ENCODE data around the gene RAMP2. TPM values are rescaled to one million over a fixed set of nuclear protein-coding genes. Genes with fewer than 3 reads are reported as not detected.

RAMP2 gene
- total and polyA plus RNA-seq, 2 of the 13 experiments (the other 11 are each of a cell fraction or from before 2014, with no cell fraction given), result 1.4 to 5.2 TPM

GRCh38 chr17:42773290-42774035 is 12.4 kb downstream of the RAMP2 start, which contains the start of gene VPS25 (continued):
- TF ChIP-seq ZNF816 (CRISPR knock-in tag; IDR thresholded peaks at IDR 0.05; ENCODE audit: borderline replicate concordance) (no peak), IRF9 (CRISPR knock-in tag; IDR thresholded peaks at IDR 0.05; ENCODE audit: borderline replicate concordance) (peak; percentile 90), JARID2 (CRISPR knock-in tag; IDR thresholded peaks at IDR 0.05; ENCODE audit: insufficient replicate concordance) (no peak), ZNF800 (CRISPR knock-in tag; IDR thresholded peaks at IDR 0.05) (peak; percentile 81; the same call in 1 of the 2 replicates), CBFB (CRISPR knock-in tag; IDR thresholded peaks at IDR 0.05) (peak; percentile 94), ARID2 (CRISPR knock-in tag; IDR thresholded peaks at IDR 0.05; ENCODE audit: borderline replicate concordance) (no peak), CSRNP2 (CRISPR knock-in tag; conservative IDR thresholded peaks at IDR 0.05; ENCODE audit: low read depth) (no peak), SMYD3 (CRISPR knock-in tag; IDR thresholded peaks at IDR 0.05) (no peak), ZNF567 (CRISPR knock-in tag; IDR thresholded peaks at IDR 0.05; ENCODE audit: borderline replicate concordance) (no peak; the same call in 1 of the 2 replicates), FOXK1 (CRISPR knock-in tag; IDR thresholded peaks at IDR 0.05; ENCODE audit: borderline replicate concordance, low read depth) (peak; percentile 71; the same call in 1 of the 2 replicates)
- TF ChIP-seq, protein P1, sequence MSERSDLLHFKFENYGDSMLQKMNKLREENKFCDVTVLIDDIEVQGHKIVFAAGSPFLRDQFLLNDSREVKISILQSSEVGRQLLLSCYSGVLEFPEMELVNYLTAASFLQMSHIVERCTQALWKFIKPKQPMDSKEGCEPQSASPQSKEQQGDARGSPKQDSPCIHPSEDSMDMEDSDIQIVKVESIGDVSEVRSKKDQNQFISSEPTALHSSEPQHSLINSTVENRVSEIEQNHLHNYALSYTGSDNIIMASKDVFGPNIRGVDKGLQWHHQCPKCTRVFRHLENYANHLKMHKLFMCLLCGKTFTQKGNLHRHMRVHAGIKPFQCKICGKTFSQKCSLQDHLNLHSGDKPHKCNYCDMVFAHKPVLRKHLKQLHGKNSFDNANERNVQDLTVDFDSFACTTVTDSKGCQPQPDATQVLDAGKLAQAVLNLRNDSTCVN (CRISPR knock-in tag; IDR thresholded peaks at IDR 0.05; ENCODE audit: borderline replicate concordance), result peak; percentile 93
- TF ChIP-seq, protein P2, sequence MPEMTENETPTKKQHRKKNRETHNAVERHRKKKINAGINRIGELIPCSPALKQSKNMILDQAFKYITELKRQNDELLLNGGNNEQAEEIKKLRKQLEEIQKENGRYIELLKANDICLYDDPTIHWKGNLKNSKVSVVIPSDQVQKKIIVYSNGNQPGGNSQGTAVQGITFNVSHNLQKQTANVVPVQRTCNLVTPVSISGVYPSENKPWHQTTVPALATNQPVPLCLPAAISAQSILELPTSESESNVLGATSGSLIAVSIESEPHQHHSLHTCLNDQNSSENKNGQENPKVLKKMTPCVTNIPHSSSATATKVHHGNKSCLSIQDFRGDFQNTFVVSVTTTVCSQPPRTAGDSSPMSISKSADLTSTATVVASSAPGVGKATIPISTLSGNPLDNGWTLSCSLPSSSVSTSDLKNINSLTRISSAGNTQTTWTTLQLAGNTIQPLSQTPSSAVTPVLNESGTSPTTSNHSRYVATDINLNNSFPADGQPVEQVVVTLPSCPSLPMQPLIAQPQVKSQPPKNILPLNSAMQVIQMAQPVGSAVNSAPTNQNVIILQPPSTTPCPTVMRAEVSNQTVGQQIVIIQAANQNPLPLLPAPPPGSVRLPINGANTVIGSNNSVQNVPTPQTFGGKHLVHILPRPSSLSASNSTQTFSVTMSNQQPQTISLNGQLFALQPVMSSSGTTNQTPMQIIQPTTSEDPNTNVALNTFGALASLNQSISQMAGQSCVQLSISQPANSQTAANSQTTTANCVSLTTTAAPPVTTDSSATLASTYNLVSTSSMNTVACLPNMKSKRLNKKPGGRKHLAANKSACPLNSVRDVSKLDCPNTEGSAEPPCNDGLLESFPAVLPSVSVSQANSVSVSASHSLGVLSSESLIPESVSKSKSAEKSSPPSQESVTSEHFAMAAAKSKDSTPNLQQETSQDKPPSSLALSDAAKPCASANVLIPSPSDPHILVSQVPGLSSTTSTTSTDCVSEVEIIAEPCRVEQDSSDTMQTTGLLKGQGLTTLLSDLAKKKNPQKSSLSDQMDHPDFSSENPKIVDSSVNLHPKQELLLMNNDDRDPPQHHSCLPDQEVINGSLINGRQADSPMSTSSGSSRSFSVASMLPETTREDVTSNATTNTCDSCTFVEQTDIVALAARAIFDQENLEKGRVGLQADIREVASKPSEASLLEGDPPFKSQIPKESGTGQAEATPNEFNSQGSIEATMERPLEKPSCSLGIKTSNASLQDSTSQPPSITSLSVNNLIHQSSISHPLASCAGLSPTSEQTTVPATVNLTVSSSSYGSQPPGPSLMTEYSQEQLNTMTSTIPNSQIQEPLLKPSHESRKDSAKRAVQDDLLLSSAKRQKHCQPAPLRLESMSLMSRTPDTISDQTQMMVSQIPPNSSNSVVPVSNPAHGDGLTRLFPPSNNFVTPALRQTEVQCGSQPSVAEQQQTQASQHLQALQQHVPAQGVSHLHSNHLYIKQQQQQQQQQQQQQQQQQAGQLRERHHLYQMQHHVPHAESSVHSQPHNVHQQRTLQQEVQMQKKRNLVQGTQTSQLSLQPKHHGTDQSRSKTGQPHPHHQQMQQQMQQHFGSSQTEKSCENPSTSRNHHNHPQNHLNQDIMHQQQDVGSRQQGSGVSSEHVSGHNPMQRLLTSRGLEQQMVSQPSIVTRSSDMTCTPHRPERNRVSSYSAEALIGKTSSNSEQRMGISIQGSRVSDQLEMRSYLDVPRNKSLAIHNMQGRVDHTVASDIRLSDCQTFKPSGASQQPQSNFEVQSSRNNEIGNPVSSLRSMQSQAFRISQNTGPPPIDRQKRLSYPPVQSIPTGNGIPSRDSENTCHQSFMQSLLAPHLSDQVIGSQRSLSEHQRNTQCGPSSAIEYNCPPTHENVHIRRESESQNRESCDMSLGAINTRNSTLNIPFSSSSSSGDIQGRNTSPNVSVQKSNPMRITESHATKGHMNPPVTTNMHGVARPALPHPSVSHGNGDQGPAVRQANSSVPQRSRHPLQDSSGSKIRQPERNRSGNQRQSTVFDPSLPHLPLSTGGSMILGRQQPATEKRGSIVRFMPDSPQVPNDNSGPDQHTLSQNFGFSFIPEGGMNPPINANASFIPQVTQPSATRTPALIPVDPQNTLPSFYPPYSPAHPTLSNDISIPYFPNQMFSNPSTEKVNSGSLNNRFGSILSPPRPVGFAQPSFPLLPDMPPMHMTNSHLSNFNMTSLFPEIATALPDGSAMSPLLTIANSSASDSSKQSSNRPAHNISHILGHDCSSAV (CRISPR knock-in tag; IDR thresholded peaks at IDR 0.05; ENCODE audit: borderline replicate concordance), result no peak
